GM23338 (cell line): ENCODE measurements around the gene ATP9B.

Experiments
- CREB1 ChIP-seq: fragments of 250-450 bp; sonication (Bioruptor Pico); IDR thresholded peaks from 2 replicates; pipeline ENCODE4 v1.5.0; 2020; ENCODE audit warnings: low read depth, mild to moderate bottlenecking, moderate library complexity
- ETS1 ChIP-seq: IDR thresholded peaks from 2 replicates; pipeline ENCODE4 v1.6.1; 2016; ENCODE audit warnings: antibody characterized with exemption
- EZH2 ChIP-seq: fragments of 200-600 bp; sonication (generic); IDR thresholded peaks from one replicate; pipeline ENCODE4 v1.8.0; 2017; ENCODE audit warnings: antibody characterized with exemption, mild to moderate bottlenecking, low read depth; ENCODE audit not compliant: unreplicated experiment
- EZH2phosphoT487 ChIP-seq: fragments of 200-600 bp; sonication (generic); IDR thresholded peaks from one replicate; pipeline ENCODE4 v1.8.1; 2018; ENCODE audit warnings: antibody characterized with exemption; ENCODE audit not compliant: unreplicated experiment
- JUNB ChIP-seq: IDR thresholded peaks from one replicate; pipeline ENCODE4 v1.6.1; 2016; ENCODE audit warnings: antibody characterized with exemption; ENCODE audit not compliant: unreplicated experiment
- NANOG ChIP-seq: IDR thresholded peaks from 2 replicates; pipeline ENCODE4 v1.6.1; 2016; ENCODE audit warnings: antibody characterized with exemption, borderline replicate concordance
- POLR2AphosphoS5 ChIP-seq: IDR thresholded peaks from 2 replicates; pipeline ENCODE4 v1.6.1; 2016; ENCODE audit warnings: antibody characterized with exemption, low read depth
- REST ChIP-seq: IDR thresholded peaks from one replicate; pipeline ENCODE4 v1.6.1; 2018; ENCODE audit warnings: antibody characterized with exemption; ENCODE audit not compliant: unreplicated experiment
- STAT1 ChIP-seq: IDR thresholded peaks from one replicate; pipeline ENCODE4 v1.6.1; 2016; ENCODE audit warnings: antibody characterized with exemption; ENCODE audit not compliant: unreplicated experiment
- ZNF331 ChIP-seq: fragments of 250-450 bp; sonication (Bioruptor Pico); IDR thresholded peaks from 2 replicates; pipeline ENCODE4 v1.5.0; 2020; ENCODE audit warnings: low read depth, mild to moderate bottlenecking, moderate library complexity
- TF ChIP-seq, protein P1 (sequence below), 2 experiments: fragments of 200-600 bp in 1 of 2; sonication (generic) in 1 of 2; conservative IDR thresholded peaks; 2 replicates each; pipeline versions ENCODE4 v1.5.1 to v1.6.1; 2016 to 2017; ENCODE audit warnings: antibody characterized with exemption in 2 of 2, low read depth in 2 of 2, mild to moderate bottlenecking in 2 of 2, moderate library complexity in 1 of 2

DNA sequence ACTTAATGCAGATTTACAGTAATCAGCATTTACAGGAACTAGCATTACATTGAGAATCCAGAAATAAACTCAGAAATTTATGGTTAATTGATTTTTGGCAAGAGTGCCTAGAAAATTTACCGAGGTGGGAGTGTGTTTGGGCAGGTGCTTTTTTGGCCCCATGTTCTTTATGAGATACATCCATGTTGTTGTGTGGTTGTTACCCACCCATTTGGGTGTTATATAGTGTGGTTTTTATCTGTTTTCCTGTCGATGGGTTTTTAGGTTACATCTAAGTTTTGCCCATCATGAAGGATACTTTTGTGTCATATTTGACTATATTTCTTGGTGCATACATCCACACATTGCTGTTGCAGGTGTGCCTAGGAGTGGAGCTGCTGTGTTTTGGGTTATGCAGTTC is 82.0 kb downstream of the ATP9B start:
- TF ChIP-seq, protein P1, sequence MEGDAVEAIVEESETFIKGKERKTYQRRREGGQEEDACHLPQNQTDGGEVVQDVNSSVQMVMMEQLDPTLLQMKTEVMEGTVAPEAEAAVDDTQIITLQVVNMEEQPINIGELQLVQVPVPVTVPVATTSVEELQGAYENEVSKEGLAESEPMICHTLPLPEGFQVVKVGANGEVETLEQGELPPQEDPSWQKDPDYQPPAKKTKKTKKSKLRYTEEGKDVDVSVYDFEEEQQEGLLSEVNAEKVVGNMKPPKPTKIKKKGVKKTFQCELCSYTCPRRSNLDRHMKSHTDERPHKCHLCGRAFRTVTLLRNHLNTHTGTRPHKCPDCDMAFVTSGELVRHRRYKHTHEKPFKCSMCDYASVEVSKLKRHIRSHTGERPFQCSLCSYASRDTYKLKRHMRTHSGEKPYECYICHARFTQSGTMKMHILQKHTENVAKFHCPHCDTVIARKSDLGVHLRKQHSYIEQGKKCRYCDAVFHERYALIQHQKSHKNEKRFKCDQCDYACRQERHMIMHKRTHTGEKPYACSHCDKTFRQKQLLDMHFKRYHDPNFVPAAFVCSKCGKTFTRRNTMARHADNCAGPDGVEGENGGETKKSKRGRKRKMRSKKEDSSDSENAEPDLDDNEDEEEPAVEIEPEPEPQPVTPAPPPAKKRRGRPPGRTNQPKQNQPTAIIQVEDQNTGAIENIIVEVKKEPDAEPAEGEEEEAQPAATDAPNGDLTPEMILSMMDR (conservative IDR thresholded peaks at IDR 0.05; ENCODE audit: low read depth in 2 of 2) = no peak
- TF ChIP-seq POLR2AphosphoS5 (no peak), ZNF331 (CRISPR knock-in tag) (no peak), CREB1 (CRISPR knock-in tag) (no peak), EZH2phosphoT487 (no peak), EZH2 (no peak), REST (no peak), STAT1 (no peak), JUNB (no peak), NANOG (no peak), ETS1 (no peak)
